HEK293 (cell line): Measurements from ENCODE around the gene EMC9.

Experiments
- CTCF ChIA-PET: fragments of 350-600 bp; formaldehyde crosslinking; extraction: SDS; loops from one replicate; lab custom pipeline; 2021; ENCODE audit warnings: antibody characterized with exemption; lab: Yijun Ruan, JAX
- POLR2A ChIA-PET: fragments of 300-600 bp; formaldehyde crosslinking; extraction: SDS; loops from one replicate; lab custom pipeline; 2020; ENCODE audit warnings: antibody characterized with exemption, inconsistent platforms; lab: Yijun Ruan, JAX
- H3K27ac ChIP-seq: fragments of 200-500 bp; sonication (Bioruptor generic); 2 replicates; pipeline ENCODE4 v1.5.1; 2014; ENCODE audit warnings: low read depth, low read length, control low read depth, inconsistent platforms; ENCODE audit errors: extremely low read depth
- H3K36me3 ChIP-seq, 2 experiments: fragments of 200-500 bp in 1 of 2; sonication (Bioruptor generic) in 1 of 2; 1 replicate in 1 of 2; 2 replicates in 1 of 2; pipeline ENCODE4 v1.5.1; 2014 to 2017; ENCODE audit warnings: inconsistent platforms in 2 of 2, low read length in 2 of 2; ENCODE audit not compliant: control insufficient read depth in 2 of 2, insufficient read depth in 1 of 2
- H3K4me1 ChIP-seq: fragments of 200-500 bp; sonication (Bioruptor generic); 2 replicates; pipeline ENCODE4 v1.5.1; 2014; ENCODE audit warnings: mild to moderate bottlenecking, low read length, inconsistent platforms; ENCODE audit not compliant: control insufficient read depth, insufficient read depth
- H3K4me3 ChIP-seq: 2 replicates; pipeline ENCODE4 v1.5.1; 2011; ENCODE audit warnings: low read depth, mild to moderate bottlenecking, control low read depth, low read length, moderate library complexity
- H3K9me3 ChIP-seq: fragments of 200-500 bp; sonication (Bioruptor generic); 2 replicates; pipeline ENCODE4 v1.5.1; 2014; ENCODE audit warnings: low read depth, low read length, inconsistent platforms; ENCODE audit not compliant: control insufficient read depth, insufficient read depth
- KLF7 ChIP-seq: fragments of 450-650 bp; formaldehyde crosslinking; IDR thresholded peaks from 2 replicates; pipeline ENCODE4 v1.5.1; 2016; ENCODE audit warnings: missing biosample characterization, missing genetic modification characterization, borderline replicate concordance
- PRDM4 ChIP-seq: fragments of 450-650 bp; formaldehyde crosslinking; IDR thresholded peaks from 2 replicates; pipeline ENCODE4 v1.5.1; 2017; ENCODE audit warnings: missing biosample characterization, missing genetic modification characterization
- ZBTB20 ChIP-seq: fragments of 450-650 bp; formaldehyde crosslinking; IDR thresholded peaks from 2 replicates; pipeline ENCODE4 v1.5.1; 2016; ENCODE audit warnings: missing biosample characterization, missing genetic modification characterization
- ZFP37 ChIP-seq: fragments of 450-650 bp; formaldehyde crosslinking; IDR thresholded peaks from 2 replicates; pipeline ENCODE4 v1.5.1; 2016; ENCODE audit warnings: missing biosample characterization, missing genetic modification characterization
- ZNF114 ChIP-seq: fragments of 450-650 bp; formaldehyde crosslinking; IDR thresholded peaks from 2 replicates; pipeline ENCODE4 v1.5.0; 2017; ENCODE audit warnings: missing biosample characterization, missing genetic modification characterization
- ZNF140 ChIP-seq: fragments of 450-650 bp; formaldehyde crosslinking; IDR thresholded peaks from 2 replicates; pipeline ENCODE4 v1.5.1; 2016; ENCODE audit warnings: missing biosample characterization, missing genetic modification characterization
- ZNF214 ChIP-seq: fragments of 450-650 bp; formaldehyde crosslinking; IDR thresholded peaks from 2 replicates; pipeline ENCODE4 v1.5.1; 2017; ENCODE audit warnings: missing biosample characterization, mild to moderate bottlenecking, missing genetic modification characterization, borderline replicate concordance
- ZNF223 ChIP-seq: fragments of 450-650 bp; formaldehyde crosslinking; IDR thresholded peaks from 2 replicates; pipeline ENCODE4 v1.5.1; 2016; ENCODE audit warnings: missing biosample characterization, missing genetic modification characterization
- ZNF23 ChIP-seq: fragments of 450-650 bp; formaldehyde crosslinking; IDR thresholded peaks from 2 replicates; pipeline ENCODE4 v1.5.1; 2016; ENCODE audit warnings: missing biosample characterization, missing genetic modification characterization, borderline replicate concordance
- ZNF311 ChIP-seq: fragments of 450-650 bp; formaldehyde crosslinking; IDR thresholded peaks from 2 replicates; pipeline ENCODE4 v1.5.1; 2017; ENCODE audit warnings: missing biosample characterization, missing genetic modification characterization, borderline replicate concordance
- ZNF488 ChIP-seq: fragments of 450-650 bp; formaldehyde crosslinking; IDR thresholded peaks from 2 replicates; pipeline ENCODE4 v1.5.1; 2016; ENCODE audit warnings: missing biosample characterization, missing genetic modification characterization
- ZNF571 ChIP-seq: fragments of 450-650 bp; formaldehyde crosslinking; IDR thresholded peaks from 2 replicates; pipeline ENCODE4 v1.5.0; 2017; ENCODE audit warnings: missing biosample characterization, missing genetic modification characterization
- ZNF654 ChIP-seq: fragments of 450-650 bp; formaldehyde crosslinking; IDR thresholded peaks from 2 replicates; pipeline ENCODE4 v1.5.1; 2016; ENCODE audit warnings: low read depth, missing biosample characterization, missing genetic modification characterization
- ZNF692 ChIP-seq: fragments of 450-650 bp; formaldehyde crosslinking; IDR thresholded peaks from 2 replicates; pipeline ENCODE4 v1.5.1; 2016; ENCODE audit warnings: missing biosample characterization, missing genetic modification characterization
- ZNF701 ChIP-seq: fragments of 450-650 bp; formaldehyde crosslinking; IDR thresholded peaks from 2 replicates; pipeline ENCODE4 v1.5.1; 2016; ENCODE audit warnings: missing biosample characterization, missing genetic modification characterization
- ZNF776 ChIP-seq: fragments of 450-650 bp; formaldehyde crosslinking; IDR thresholded peaks from 2 replicates; pipeline ENCODE4 v1.5.0; 2017; ENCODE audit warnings: missing biosample characterization, missing genetic modification characterization, borderline replicate concordance
- ZSCAN16 ChIP-seq: fragments of 450-650 bp; formaldehyde crosslinking; IDR thresholded peaks from 2 replicates; pipeline ENCODE4 v1.5.1; 2016; ENCODE audit warnings: missing biosample characterization, missing genetic modification characterization
- ZXDB ChIP-seq: fragments of 450-650 bp; formaldehyde crosslinking; IDR thresholded peaks from 2 replicates; pipeline ENCODE4 v1.5.1; 2016; ENCODE audit warnings: missing biosample characterization, missing genetic modification characterization
- TF ChIP-seq, protein P1 (sequence below): fragments of 450-650 bp; formaldehyde crosslinking; IDR thresholded peaks from 2 replicates; pipeline ENCODE4 v1.5.1; 2017; ENCODE audit warnings: missing biosample characterization, missing genetic modification characterization
- TF ChIP-seq, protein P2 (sequence below): fragments of 450-650 bp; formaldehyde crosslinking; IDR thresholded peaks from 2 replicates; pipeline ENCODE4 v1.5.1; 2016; ENCODE audit warnings: missing biosample characterization, missing genetic modification characterization

EMC9 gene

GRCh38 chr14:24145219-24145618 is 3.8 kb upstream of the EMC9 start:
- ChIA-PET POLR2A (interaction anchor here (0.5 to 3.8 kb wide), 8 partner anchors 8 to 51 kb away, joined by 3 to 79 read pairs (median 18); partner anchors contain the start of genes DCAF11, IRF9, NRL and PCK2), CTCF (interaction anchor here (0.6 to 1.4 kb wide), 3 partner anchors 8 to 132 kb away, joined by 3 to 5 read pairs (median 5); no protein-coding TSS in a partner anchor)
- Histone ChIP-seq H3K27ac (no peak overlapping the region), H3K36me3 (peaks cover 12 to 40% of the 10 kb centered on the region in 2 experiments), H3K4me1 (peaks cover 8% of the 10 kb centered on the region), H3K9me3 (no peaks in the 10 kb centered on the region), H3K4me3 (no peak overlapping the region)
- TF ChIP-seq KLF7 (tag by site-specific recombination) = no peak
- TF ChIP-seq ZNF776 = no peak
- no peak for TF ChIP-seq ZNF571
- no peak for TF ChIP-seq ZBTB20 (tag by site-specific recombination)
- TF ChIP-seq ZNF701 (tag by site-specific recombination) = no peak
- no peak for TF ChIP-seq ZXDB (tag by site-specific recombination)
- no peak for TF ChIP-seq ZNF214 (tag by site-specific recombination)
- no peak for TF ChIP-seq PRDM4
- TF ChIP-seq ZNF23 = no peak
- TF ChIP-seq ZNF488 (tag by site-specific recombination) = no peak
- TF ChIP-seq ZFP37 (tag by site-specific recombination) = no peak
- TF ChIP-seq, protein P1, sequence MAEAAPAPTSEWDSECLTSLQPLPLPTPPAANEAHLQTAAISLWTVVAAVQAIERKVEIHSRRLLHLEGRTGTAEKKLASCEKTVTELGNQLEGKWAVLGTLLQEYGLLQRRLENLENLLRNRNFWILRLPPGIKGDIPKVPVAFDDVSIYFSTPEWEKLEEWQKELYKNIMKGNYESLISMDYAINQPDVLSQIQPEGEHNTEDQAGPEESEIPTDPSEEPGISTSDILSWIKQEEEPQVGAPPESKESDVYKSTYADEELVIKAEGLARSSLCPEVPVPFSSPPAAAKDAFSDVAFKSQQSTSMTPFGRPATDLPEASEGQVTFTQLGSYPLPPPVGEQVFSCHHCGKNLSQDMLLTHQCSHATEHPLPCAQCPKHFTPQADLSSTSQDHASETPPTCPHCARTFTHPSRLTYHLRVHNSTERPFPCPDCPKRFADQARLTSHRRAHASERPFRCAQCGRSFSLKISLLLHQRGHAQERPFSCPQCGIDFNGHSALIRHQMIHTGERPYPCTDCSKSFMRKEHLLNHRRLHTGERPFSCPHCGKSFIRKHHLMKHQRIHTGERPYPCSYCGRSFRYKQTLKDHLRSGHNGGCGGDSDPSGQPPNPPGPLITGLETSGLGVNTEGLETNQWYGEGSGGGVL (tag by site-specific recombination) = no peak
- TF ChIP-seq ZNF692 = no peak
- no peak for TF ChIP-seq ZNF114 (tag by site-specific recombination)
- no peak for TF ChIP-seq ZNF223 (tag by site-specific recombination)
- no peak for TF ChIP-seq ZNF140 (tag by site-specific recombination)
- no peak for TF ChIP-seq ZNF654 (tag by site-specific recombination)
- TF ChIP-seq, protein P2, sequence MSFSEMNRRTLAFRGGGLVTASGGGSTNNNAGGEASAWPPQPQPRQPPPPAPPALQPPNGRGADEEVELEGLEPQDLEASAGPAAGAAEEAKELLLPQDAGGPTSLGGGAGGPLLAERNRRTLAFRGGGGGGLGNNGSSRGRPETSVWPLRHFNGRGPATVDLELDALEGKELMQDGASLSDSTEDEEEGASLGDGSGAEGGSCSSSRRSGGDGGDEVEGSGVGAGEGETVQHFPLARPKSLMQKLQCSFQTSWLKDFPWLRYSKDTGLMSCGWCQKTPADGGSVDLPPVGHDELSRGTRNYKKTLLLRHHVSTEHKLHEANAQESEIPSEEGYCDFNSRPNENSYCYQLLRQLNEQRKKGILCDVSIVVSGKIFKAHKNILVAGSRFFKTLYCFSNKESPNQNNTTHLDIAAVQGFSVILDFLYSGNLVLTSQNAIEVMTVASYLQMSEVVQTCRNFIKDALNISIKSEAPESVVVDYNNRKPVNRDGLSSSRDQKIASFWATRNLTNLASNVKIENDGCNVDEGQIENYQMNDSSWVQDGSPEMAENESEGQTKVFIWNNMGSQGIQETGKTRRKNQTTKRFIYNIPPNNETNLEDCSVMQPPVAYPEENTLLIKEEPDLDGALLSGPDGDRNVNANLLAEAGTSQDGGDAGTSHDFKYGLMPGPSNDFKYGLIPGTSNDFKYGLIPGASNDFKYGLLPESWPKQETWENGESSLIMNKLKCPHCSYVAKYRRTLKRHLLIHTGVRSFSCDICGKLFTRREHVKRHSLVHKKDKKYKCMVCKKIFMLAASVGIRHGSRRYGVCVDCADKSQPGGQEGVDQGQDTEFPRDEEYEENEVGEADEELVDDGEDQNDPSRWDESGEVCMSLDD (tag by site-specific recombination) = no peak
- no peak for TF ChIP-seq ZNF311 (tag by site-specific recombination)
- TF ChIP-seq ZSCAN16 (tag by site-specific recombination) = no peak
